Kidney (tissue), 14 donors: Measurements from ENCODE around the gene CR1. TPM values are rescaled to one million over a fixed set of nuclear protein-coding genes. Genes with fewer than 3 reads are reported as not detected.
A peak's percentile ranks its signal among the peaks of the same experiment; 100 is the strongest.
"Not testable (repeated sequence)": the region's sequence is repeated elsewhere in the genome, so short reads cannot be mapped to it uniquely, and the experiment has no call there.

ENCODE experiments used
- DNase-seq, 5 donors: peaks; one replicate each; pipeline ENCODE4 v3.0.0-alpha.2; 2013 to 2020
- FAIRE-seq: peaks from 2 replicates; lab custom pipeline; 2012; peaks lifted over from hg19 to GRCh38; lab: Jason Lieb, UNC
- H3K27ac ChIP-seq, 2 donors: one replicate each; pipeline ENCODE4 v1.7.0; 2013; ENCODE audit warnings: low read depth in 2 of 2, low read length in 2 of 2, inconsistent platforms in 1 of 2
- H3K27me3 ChIP-seq: one replicate; pipeline ENCODE4 v1.7.1; 2013; ENCODE audit warnings: low read length, inconsistent platforms; ENCODE audit not compliant: control insufficient read depth, insufficient read depth
- H3K36me3 ChIP-seq, 3 donors: one replicate each; pipeline versions ENCODE4 v1.7.0 to v1.7.1; 2013; ENCODE audit warnings: low read length in 3 of 3, control low read depth in 1 of 3, inconsistent platforms in 1 of 3; ENCODE audit not compliant: insufficient read depth in 3 of 3, control insufficient read depth in 2 of 3
- H3K4me1 ChIP-seq, 3 donors: one replicate each; pipeline versions ENCODE4 v1.7.0 to v1.7.1; 2013; ENCODE audit warnings: low read length in 3 of 3, inconsistent platforms in 1 of 3, low read depth in 1 of 3; ENCODE audit not compliant: control insufficient read depth in 2 of 3, insufficient read depth in 2 of 3
- H3K4me3 ChIP-seq, 3 donors: one replicate each; pipeline versions ENCODE4 v1.7.0 to v1.8.1; 2013; ENCODE audit warnings: low read length in 3 of 3, control low read depth in 1 of 3, inconsistent platforms in 1 of 3
- H3K9ac ChIP-seq, 3 donors: one replicate each; pipeline versions ENCODE4 v1.7.0 to v1.7.1; 2013; ENCODE audit warnings: low read length in 3 of 3, control low read depth in 1 of 3, inconsistent platforms in 1 of 3
- H3K9me3 ChIP-seq, 3 donors: one replicate each; pipeline versions ENCODE4 v1.7.0 to v1.7.1; 2013; ENCODE audit warnings: low read length in 3 of 3, control low read depth in 1 of 3, inconsistent platforms in 1 of 3; ENCODE audit not compliant: control insufficient read depth in 2 of 3, insufficient read depth in 1 of 3
- CTCF ChIP-seq: IDR thresholded peaks from 3 replicates; pipeline ENCODE4 v1.5.1; 2012; ENCODE audit warnings: mild to moderate bottlenecking, moderate library complexity, borderline replicate concordance; ENCODE audit not compliant: insufficient read depth; ENCODE audit errors: extremely low read depth
- intact Hi-C: fragments of 100-400 bp; cut with DNase I; formaldehyde crosslinking; loops from one replicate; pipeline ENCODE4 v1.11.1; 2022
- polyA plus RNA-seq: library from polyadenylated mRNA; stranded (reverse); fragments of 350-450 nt; fragmentation: Illumina TruSeq; extraction: RNeasy Lipid Tissue Mini Kit (QIAGEN cat#74804); gene quantifications from one replicate; pipeline ENCODE4 v1.2.3, GENCODE V29; 2014; ENCODE audit warnings: low read depth, low replicate concordance; ENCODE audit not compliant: insufficient read depth
- total RNA-seq: library from RNA; stranded (reverse); fragmentation: NEBNext Ultra II Directional; extraction: Animal tissue kit (Norgen Biotek cat#: 25700); gene quantifications from one replicate; pipeline ENCODE4 v1.2.1, GENCODE V29; 2021
- donor health status: control.
- donor health status: control.
- donor health status: control.
- donor health status: control.
- donor health status: control.
- donor health status: DM: yes; HTN: yes; CAD: no.
- donor health status: Normal renal cell carcinoma (clear cell type).

The CR1 gene
- total and polyA plus RNA-seq, 2 donors from 2014 or later = 2.6 to 12.2 TPM

- DNase-seq (peak in 1 of 5 donors; percentile 17), FAIRE-seq (no peak)
- Histone ChIP-seq H3K9ac (no peak overlapping the region), H3K9me3 (no peaks in the 10 kb centered on the region), H3K27me3 (no peaks in the 10 kb centered on the region), H3K36me3 (no peaks in the 10 kb centered on the region), H3K4me1 (no peaks in the 10 kb centered on the region), H3K4me3 (no peak overlapping the region), H3K27ac (no peak overlapping the region)
- intact Hi-C loops = no loop called here
- no peak for TF ChIP-seq CTCF
Measured at GRCh38 chr1:207659545-207660153, 163.7 kb downstream of the CR1 start.

DNA sequence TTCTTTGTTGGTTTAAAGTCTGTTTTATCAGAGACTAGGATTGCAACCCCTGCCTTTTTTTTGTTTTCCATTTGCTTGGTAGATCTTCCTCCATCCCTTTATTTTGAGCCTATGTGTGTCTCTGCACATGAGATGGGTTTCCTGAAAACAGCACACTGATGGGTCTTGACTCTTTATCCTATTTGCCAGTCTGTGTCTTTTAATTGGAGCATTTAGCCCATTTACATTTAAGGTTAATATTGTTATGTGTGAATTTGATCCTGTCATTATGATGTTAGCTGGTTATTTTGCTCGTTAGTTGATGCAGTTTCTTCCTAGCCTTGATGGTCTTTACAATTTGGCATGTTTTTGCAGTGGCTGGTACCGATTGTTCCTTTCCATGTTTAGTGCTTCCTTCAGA, 165.5 kb downstream of the CR1 start:
- H3K36me3 ChIP-seq, H3K9ac ChIP-seq, H3K27me3 ChIP-seq, H3K4me3 ChIP-seq, H3K4me1 ChIP-seq, DNase-seq, H3K9me3 ChIP-seq, H3K27ac ChIP-seq, FAIRE-seq, intact Hi-C loops: not testable (repeated sequence)

DNA sequence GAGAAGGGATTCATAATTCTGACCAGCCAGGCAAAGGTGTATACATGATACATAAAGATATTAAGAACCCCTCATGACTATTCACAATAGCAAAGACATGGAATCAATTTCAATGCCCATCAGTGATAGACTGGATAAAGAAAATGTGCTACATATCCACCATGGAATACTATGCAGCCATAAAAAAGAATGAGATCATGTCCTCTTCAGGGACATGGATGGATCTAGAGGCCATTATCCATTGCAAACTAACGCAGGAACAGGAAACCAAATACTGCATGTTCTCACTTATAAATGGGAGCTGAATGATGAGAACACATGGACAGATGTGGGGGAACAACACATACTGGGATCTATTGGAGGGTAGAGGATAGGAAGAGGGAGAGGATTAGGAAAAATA, 170.4 kb downstream of the CR1 start:
- FAIRE-seq = no peak
- Histone ChIP-seq H3K36me3 (no peaks in the 10 kb centered on the region), H3K4me1 (no peaks in the 10 kb centered on the region), H3K9me3 (no peaks in the 10 kb centered on the region), H3K9ac (no peak overlapping the region), H3K27ac (no peak overlapping the region), H3K27me3 (peaks cover 17% of the 10 kb centered on the region), H3K4me3 (no peak overlapping the region)
- no peak for DNase-seq
- TF ChIP-seq CTCF = no peak
- intact Hi-C loops = no loop called here

GRCh38 chr1:207669528-207670009, 173.6 kb downstream of the CR1 start:
- H3K27ac ChIP-seq = no peak overlapping the region
- peak in 1 of 5 donors; percentile 20 for DNase-seq
- FAIRE-seq = no peak
- intact Hi-C loops = no loop called here
- H3K27me3 ChIP-seq = peaks cover 17% of the 10 kb centered on the region
- no peak overlapping the region for H3K9ac ChIP-seq
- H3K9me3 ChIP-seq = no peaks in the 10 kb centered on the region
- TF ChIP-seq CTCF = no peak
- peak overlapping the region in 1 of 3 donors; percentile 19 for H3K4me3 ChIP-seq
- H3K36me3 ChIP-seq = no peaks in the 10 kb centered on the region
- H3K4me1 ChIP-seq = no peaks in the 10 kb centered on the region
